ENCODE measurements around the gene RASGRP2.

Gene RASGRP2

GRCh38 chr11:64743591-64744543, at the start of gene RASGRP2:
TSS of gene RASGRP2 (minus strand) at chr11:64744142. CDS start at chr11:64742866, 1,276 bp downstream.
- DNase-seq, result no peak

- no peak for DNase-seq
These were observed 48.5 kb upstream of the RASGRP2 start for GRCh38 chr11:64792482-64792881.

GRCh38 chr11:64791781-64792291, 47.9 kb upstream of the RASGRP2 start:
- no peak for DNase-seq

GRCh38 chr11:64790205-64791095, 46.5 kb upstream of the RASGRP2 start:
- no peak for DNase-seq

GRCh38 chr11:64789331-64790204, 45.6 kb upstream of the RASGRP2 start:
- no peak for DNase-seq

- no peak for DNase-seq
These were observed 44.6 kb upstream of the RASGRP2 start for GRCh38 chr11:64788321-64789215.

- no peak for DNase-seq
These were observed 43.8 kb upstream of the RASGRP2 start for GRCh38 chr11:64787526-64788320.

- DNase-seq, result no peak
These were observed 42.4 kb upstream of the RASGRP2 start for GRCh38 chr11:64786308-64786707.

- DNase-seq, result no peak
These were observed 41.1 kb upstream of the RASGRP2 start for GRCh38 chr11:64784813-64785581.

GRCh38 chr11:64778473-64779298, 34.7 kb upstream of the RASGRP2 start, which contains the start of gene SF1:
TSS of gene SF1 (minus strand) at chr11:64778542. CDS start at chr11:64778392, 150 bp downstream.
- DNase-seq, result peak; percentile 98 to 100

GRCh38 chr11:64778223-64778472, 34.2 kb upstream of the RASGRP2 start:
- DNase-seq, result no peak

GRCh38 chr11:64777449-64778222, 33.7 kb upstream of the RASGRP2 start:
- no peak for DNase-seq

- DNase-seq, result no peak
These were observed 32.9 kb upstream of the RASGRP2 start for GRCh38 chr11:64776875-64777274.

- DNase-seq, result no peak
These were observed 32.5 kb upstream of the RASGRP2 start for GRCh38 chr11:64776425-64776824.

- DNase-seq, result no peak
These were observed 30.2 kb upstream of the RASGRP2 start for GRCh38 chr11:64774144-64774543.

- no peak for DNase-seq
These were observed 28.5 kb upstream of the RASGRP2 start for GRCh38 chr11:64772303-64773018.

GRCh38 chr11:64771861-64772260, 27.9 kb upstream of the RASGRP2 start:
- no peak for DNase-seq
